ENCODE results near the gene PTCD2.

DNA sequence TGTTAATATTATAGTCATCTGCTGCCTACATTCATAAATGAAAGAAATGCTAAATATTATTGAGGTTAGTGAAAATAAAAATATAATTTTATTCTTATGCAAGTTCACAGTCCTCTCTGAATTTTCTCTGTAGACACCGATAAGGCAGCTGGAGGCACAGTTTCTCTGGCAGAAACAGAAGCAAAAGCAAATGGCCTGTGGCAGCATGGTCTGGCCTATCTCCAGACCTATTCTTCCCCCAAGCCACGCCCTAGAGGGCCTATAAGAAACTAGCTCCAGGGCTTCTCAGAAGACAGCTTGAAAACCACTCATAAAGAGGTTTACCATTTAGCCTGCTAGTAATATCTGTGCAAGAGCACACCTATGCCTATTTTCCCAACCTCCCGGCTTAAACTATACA lies 28.6 kb upstream of the PTCD2 start:
- TF ChIP-seq, protein P1, sequence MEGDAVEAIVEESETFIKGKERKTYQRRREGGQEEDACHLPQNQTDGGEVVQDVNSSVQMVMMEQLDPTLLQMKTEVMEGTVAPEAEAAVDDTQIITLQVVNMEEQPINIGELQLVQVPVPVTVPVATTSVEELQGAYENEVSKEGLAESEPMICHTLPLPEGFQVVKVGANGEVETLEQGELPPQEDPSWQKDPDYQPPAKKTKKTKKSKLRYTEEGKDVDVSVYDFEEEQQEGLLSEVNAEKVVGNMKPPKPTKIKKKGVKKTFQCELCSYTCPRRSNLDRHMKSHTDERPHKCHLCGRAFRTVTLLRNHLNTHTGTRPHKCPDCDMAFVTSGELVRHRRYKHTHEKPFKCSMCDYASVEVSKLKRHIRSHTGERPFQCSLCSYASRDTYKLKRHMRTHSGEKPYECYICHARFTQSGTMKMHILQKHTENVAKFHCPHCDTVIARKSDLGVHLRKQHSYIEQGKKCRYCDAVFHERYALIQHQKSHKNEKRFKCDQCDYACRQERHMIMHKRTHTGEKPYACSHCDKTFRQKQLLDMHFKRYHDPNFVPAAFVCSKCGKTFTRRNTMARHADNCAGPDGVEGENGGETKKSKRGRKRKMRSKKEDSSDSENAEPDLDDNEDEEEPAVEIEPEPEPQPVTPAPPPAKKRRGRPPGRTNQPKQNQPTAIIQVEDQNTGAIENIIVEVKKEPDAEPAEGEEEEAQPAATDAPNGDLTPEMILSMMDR (IDR thresholded peaks at IDR 0.05) = no peak
- TF ChIP-seq POLR2AphosphoS5 (IDR thresholded peaks at IDR 0.05) = no peak
- TF ChIP-seq POLR2A (IDR thresholded peaks at IDR 0.05) = no peak

Data from stomach (tissue), 4 donors.